HG03097 (cell line): Measurements from ENCODE around the gene TXNRD1.
A peak's percentile ranks its signal among the peaks of the same experiment; 100 is the strongest.
"Not testable (repeated sequence)": the region's sequence is repeated elsewhere in the genome, so short reads cannot be mapped to it uniquely, and the experiment has no call there.

Source experiments
- ATAC-seq: cut with Tn5 transposase; IDR thresholded peaks from one replicate; pipeline ENCODE4 v1.9.1; 2021; ENCODE audit not compliant: unreplicated experiment, low FRiP score

The TXNRD1 gene

DNA sequence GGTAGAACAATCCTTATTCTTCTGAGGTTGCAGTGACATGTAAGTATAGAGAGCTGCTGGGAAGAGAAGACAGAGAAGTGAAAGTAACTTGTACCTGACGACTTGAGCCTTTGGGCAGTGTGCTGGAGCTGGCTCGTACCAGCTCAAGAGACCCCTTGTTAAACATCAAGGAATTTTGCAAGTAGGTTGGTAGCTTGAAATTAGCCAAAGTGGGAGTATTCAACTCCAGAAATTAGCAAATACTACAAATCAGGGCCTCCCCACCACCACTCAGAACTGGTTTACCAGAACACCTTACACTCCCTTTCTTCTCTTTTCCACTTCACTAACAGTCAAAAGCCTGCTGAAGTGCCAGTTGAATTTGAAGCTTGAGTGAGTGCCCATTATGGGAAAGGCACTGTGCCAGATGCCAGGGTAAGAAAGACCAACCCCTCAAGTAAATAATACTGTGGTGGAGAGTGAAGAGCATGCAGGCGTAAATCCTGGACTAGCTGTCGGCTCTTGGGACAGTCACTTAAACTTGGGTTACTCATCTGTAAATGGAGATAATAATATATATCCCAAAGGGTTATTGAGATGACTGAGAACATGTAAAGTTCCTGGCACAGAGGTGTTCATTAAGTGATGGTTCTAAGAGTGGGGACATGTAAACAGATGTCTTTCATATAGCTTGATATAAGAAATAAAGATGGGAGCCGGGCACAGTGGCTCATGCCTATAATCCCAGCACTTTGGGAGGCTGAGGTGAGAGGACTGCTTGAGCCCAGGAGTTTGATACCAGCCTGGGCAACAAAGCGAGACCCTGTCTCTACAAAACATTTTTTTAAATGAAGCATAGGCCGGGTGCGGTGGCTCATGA, 60.9 kb downstream of the TXNRD1 start:
- ATAC-seq: no peak

- ATAC-seq: no peak
These were observed 63.6 kb downstream of the TXNRD1 start for GRCh38 chr12:104279164-104279563.

DNA sequence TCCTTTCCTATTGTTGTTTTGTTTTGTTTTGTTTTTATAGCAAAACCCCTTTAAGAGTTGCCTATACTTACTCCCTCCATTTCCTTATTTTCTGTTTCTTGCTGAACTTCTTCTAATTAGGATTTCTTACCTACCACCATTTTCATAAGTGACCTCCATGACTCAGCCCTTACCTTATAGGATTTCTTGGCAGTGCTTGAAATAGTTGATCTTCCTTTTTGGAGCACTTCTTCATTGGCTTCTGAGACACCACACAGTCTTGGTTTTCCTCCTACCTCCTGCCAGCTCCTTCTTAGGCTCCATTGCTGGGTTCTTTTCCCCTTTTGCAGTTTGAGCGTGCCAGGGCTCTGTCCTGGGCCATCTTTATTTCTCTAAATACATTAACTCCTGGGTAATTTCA, 64.5 kb downstream of the TXNRD1 start:
- no peak for ATAC-seq

- no peak for ATAC-seq
These were observed 65.3 kb downstream of the TXNRD1 start for GRCh38 chr12:104280717-104281458.

- no peak for ATAC-seq
These were observed 66.1 kb downstream of the TXNRD1 start for GRCh38 chr12:104281636-104282035.

DNA sequence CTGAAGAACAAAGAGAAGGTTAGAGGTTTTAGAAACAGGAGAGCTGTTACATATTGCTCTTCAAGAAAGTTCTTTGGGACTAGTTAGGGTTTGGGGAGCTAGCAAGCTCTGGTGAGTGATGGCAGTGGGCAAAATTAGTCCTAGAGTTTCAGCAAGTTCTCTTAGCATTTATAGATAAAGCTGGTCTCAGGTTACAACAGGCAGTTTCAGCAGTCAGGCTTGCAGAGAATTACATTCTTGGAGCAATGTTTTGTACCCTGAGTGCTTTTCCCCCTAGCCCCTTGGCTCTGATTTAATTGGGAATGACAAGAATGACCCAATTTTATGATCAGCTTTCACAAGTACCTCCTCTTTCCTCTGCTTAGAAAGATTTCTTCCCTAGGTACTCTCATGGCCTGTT, 66.5 kb downstream of the TXNRD1 start:
- ATAC-seq: no peak

DNA sequence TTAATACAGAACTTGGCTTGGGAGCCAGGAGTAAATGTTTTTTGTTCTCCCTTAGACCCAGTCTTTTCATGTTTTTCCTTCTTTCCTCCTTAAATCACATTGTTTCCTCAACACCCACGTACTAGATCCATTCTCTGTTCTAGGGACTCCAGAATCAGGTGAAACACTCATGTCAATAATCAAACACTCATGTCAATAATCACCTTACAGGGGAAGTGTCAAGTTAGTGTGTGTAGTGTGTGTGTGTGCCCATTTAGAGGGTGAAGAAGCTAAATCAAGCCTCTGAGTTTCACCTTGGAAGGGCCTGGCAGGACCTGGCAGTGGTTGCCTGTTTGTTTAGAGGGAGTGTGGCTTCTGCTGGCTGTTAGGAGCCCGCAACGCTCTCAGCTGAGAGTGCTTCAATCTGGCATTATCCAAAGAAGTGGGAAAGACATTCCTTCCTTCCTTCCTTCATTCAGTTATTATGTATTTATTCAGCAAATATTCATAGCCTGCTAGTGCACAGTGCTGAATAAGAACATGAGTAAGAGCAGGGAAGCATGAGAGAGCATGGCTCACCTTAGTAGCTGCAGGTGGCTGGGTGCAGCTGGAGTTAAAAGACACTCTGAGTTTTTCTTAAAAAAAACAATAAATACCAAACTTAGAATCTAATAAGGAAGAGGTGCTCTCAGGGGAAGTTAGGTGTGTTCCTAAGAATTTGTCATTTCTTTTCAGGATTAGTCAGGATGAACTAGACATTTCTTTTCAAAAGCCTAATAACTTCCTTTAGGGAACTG, 70.3 kb downstream of the TXNRD1 start:
- no peak for ATAC-seq

- peak; percentile 83 for ATAC-seq
These were observed 71.2 kb downstream of the TXNRD1 start for GRCh38 chr12:104286516-104287482.

DNA sequence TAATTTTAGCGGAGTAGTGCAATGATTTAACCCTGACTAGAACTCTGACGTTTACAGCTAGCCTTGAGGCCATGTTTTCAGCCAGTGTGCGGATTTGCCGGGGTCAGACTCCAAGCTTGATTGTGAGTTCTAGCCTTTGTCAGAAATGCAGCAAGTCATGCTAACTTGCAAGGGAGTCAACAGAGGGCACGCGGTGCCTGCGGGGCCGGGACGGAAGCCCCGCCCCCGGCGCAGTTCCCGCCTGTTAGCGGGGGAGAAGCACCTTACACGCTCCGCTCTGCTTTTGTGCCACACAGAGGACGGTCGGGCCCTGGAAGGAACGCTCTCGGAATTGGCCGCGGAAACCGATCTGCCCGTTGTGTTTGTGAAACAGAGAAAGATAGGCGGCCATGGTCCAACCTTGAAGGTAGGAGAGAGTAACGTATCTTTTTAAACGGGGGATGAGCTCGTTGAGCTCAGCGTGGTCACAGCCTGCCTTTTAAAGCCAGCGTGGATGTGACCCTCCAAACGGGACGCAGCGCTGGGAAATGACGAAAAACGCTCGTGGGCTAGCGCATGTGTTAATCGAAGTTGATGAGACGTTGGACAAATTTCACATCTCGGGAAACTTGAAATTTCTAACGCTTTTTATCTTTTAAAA, 73.2 kb downstream of the TXNRD1 start:
- ATAC-seq: peak; percentile 43

DNA sequence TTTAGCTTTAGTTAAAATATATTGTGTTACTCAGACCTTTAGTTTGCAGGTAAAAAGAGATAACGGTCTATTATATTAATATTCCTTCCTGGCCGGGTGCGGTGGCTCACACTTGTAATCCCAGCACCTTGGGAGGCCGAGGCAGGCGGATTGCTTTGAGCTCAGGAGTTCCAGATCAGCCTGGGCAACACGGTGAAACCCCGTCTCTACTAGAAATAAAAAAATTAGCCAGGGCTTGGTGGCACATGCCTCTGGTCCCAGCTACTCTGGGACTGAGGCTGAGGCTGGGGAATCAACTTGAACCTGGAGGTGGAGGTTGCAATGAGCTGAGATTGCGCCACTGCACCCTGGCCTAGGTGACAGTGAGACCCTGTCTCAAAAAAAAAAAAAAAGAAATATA, 74.7 kb downstream of the TXNRD1 start:
- no peak for ATAC-seq

DNA sequence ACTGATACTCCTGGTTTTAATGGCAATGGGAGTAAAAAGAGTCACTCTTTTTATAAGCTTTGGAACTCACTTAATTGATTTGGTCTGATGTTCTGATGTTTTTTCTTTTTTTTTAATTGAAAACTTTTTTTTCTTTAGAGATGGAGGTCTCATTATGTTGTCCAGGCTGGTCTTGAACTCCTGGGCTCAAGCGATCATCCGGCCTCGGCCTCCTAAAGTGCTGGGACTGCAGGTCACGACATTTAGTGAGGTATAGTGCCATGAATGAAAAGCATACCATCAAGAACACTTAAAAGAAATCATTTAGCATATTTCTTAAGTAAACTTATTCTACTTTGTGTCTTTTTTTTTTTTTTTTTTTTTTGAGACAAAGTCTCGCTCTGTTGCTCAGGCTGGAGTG, 75.3 kb downstream of the TXNRD1 start:
- ATAC-seq: no peak

GRCh38 chr12:104291867-104292524, 76.4 kb downstream of the TXNRD1 start:
- ATAC-seq: no peak

- ATAC-seq: no peak
These were observed 77.6 kb downstream of the TXNRD1 start for GRCh38 chr12:104292872-104293794.

DNA sequence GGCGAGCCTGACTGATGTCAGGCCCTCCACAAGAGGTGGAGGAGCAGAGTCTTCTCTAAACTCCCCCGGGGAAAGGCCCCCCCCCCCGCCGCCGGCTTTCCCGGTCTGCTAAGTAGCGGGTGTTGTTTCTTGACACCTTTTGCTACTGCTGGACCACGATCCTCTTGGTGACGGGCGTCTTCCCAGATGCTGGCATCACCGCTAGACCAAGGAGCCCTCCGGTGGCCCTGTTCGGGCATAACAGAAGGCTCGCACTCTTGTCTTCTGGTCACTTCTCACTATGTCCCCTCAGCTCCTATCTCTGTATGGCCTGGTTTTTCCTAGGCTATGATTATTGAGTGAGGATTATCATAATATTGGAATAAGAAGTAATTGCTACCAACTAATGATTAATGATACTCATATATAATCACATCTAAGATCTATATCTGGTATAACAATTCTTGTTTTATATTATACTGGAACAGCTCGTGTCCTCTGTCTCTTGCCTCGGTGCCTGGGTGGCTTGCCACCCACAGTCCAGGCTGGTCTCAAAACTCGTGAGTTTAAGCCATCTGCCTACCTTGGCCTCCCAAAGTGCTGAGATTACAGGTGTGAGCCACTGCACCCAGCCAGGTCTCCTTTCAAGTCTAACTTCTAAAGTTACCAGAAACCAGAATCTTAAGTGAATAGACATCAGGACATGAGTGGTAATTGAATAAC, 78.7 kb downstream of the TXNRD1 start:
- ATAC-seq: not testable (repeated sequence)

DNA sequence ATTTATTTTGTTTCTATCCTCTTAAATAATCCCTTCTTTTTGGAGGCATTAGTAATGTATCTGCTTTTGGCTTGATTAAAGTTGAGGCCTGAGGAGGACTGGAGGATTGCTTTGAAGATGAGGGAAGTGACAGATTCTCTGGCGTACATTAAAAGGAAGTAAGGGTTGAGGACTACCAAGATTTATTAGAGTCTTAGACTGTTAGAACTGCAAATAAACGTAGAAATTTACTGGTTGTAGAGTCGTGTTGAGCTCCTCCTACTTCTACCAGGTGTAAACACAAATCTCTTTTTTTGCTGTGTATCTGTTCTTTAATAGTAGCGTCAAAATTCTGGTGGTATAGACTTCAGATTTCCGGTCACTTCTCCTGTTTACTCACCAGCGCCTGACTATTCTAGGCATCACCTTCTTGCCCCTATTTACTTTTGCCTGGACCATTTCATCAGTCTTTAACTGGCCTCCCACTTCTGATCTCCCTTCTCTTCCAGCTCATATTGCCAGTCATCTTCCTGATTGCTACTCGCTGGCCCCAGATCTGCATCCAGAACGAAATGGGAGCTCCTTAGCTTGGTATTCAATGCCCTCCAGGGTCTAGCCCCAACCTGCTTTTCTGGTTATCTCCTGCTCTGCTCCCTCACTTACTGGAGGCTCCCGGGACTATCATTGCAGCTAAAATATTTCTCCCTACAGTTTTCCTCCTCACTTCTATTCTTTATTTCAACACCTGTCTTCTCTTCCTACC, 79.5 kb downstream of the TXNRD1 start:
- no peak for ATAC-seq

DNA sequence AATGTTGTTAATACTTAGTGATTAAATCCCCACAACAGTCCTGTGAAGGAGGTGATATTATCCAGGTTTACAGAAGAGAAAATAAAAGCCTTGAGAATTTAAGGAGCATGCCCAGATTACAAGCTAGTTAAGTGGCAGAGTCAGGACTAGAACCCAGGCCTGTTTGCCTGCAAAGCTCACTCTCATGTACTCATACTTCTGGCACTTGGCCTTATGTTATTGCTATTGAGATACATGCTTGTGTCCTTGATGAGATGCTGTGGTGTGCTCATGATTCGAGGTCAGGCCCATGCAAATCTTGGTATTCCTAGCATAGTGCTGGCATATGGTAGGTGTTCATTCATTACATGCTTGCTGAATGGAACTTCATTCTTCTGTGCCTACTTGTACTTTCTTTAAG, 80.4 kb downstream of the TXNRD1 start:
- ATAC-seq: no peak

- no peak for ATAC-seq
These were observed 81.1 kb downstream of the TXNRD1 start for GRCh38 chr12:104296718-104297117.
